HG03097 (cell line): ENCODE data around the gene SFTPA1.
"Not testable (repeated sequence)": the region's sequence is repeated elsewhere in the genome, so short reads cannot be mapped to it uniquely, and the experiment has no call there.

Experiments used
- ATAC-seq: cut with Tn5 transposase; IDR thresholded peaks from one replicate; pipeline ENCODE4 v1.9.1; 2021; ENCODE audit not compliant: unreplicated experiment, low FRiP score

Gene SFTPA1

DNA sequence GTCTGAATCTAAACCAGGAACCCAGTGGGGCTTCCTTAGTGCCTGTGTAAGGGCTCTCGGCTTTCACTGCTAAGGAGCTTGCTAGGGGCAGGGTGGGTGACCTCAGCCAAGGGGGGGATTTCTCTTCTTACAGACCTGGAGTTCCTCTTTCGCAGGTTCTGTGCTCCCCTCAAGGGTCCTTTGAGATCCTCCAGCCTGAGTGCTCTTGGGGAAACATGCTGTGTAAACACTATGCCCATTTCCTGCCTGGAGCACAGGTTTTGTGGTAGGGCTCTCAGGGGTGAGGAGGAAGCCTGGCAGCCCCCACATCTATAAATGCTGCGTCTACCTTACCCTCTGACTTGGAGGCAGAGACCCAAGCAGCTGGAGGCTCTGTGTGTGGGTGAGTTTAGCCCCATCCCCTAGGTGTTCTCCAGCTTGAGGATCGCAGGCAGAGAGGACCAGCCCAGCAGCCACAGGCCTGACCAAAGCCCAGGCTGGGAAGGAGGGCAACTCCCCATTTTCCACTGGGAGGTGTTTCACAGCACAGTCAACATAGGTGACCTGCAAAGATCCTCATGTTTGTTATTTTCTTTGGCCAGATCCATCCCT lies at the start of gene SFTPA1:
Gene SFTPA1 (plus strand): TSS at position 339 of the 591 bp plus-strand sequence. CDS start 887 bp downstream, outside the sequence.
- no peak for ATAC-seq

DNA sequence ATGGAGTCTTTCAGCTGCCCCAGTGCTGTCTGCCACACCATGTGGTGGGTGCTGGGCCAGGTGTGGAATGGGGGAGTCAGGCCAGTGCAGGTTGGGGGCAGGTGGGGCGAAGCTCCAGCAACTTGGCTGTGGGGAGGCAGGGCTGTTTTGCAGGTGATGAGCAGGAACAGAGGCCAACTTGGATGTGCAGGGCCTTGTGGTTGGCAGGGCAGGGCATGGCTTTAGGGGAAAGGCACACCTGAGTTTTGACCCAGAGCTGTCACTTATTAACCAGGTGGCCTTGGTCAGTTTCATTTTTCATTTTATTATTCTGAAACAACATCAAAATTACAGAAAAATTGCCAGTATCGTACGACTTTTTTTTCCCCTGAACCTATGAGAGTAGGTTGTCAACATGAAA lies 49.5 kb upstream of the SFTPA1 start:
- no peak for ATAC-seq

DNA sequence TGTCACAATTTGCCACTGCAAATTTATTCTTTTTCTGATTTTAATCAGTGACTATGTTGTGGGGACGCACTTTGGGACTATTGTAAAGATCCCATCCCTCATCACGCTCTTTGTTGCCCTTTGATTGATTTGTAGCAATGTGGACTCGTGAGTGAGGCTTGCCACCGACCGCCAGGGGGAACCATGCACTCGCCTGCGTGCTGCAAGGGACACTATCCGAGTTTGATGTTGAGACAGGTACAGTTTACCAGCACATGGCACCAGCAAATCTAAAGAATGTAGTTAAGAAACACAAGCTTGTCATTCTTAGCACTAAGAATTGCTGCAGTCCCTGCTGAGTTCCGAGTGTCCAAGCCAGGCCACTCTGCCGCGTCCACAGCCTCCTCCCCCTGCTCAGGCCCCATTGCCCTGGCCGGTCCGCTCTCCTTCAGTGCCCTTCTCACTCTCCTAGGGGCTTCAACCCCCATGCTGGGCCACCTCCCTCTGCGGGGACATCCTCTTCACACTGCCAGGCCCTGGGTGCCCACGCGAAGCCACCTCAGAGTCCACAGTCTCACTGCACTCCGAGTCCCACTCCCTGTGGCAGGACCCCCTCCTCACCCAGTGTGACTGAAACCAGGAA lies 48.5 kb upstream of the SFTPA1 start:
- ATAC-seq, result peak; percentile 72

DNA sequence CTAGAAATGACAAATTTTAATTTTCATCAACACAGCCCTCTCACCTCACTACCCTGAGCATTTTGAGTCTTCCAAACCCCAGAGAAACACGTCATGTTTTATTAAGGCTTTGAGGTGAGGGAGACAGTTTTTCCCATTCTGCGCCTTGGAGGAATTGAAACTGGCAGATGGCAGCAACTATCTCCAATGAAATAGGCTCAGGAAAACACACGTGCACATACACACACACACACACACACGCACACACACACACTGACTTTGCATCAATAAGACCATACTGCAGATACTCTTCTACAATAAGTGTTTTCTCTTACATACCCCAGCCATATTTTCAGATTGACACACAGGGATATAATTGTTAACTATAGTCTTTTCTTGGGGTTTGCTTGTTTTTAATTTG lies 47.3 kb upstream of the SFTPA1 start:
- no peak for ATAC-seq

DNA sequence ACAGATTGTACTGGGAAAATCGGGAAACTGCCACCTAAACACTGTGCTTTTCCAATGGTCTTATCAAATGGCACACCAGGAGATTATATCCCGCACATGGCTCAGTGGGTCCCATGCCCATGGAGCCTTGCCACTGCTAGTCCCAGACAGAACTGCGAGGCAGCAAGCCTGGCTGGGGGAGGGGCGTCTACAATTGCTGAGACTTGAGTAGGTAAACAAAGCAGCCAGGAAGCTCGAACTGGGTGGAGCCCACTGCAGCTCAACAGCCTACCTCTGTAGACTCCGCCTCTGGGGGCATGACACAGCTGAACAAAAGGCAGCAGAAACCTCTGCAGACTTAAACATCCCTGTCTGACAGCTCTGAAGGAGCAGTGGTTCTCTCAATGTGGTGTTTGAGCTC lies 40.1 kb upstream of the SFTPA1 start:
- not testable (repeated sequence) for ATAC-seq

DNA sequence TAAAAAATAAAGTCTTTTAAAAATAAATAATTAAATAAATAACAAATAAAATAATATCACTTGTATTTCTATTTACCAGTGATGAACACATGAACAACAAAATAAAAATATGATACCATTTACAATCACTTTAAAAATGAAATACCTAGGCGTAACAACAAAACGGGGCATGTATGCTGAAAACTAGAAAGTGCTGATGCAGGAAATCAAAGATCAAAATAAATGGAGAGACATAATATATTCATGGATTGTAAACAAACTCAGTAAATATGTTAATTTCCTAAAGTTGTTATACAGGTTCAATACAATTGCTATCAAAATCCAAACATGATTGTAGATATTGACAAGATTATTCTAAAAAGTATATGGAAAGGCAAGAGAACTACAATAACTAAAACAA lies 31.4 kb upstream of the SFTPA1 start:
- no peak for ATAC-seq

DNA sequence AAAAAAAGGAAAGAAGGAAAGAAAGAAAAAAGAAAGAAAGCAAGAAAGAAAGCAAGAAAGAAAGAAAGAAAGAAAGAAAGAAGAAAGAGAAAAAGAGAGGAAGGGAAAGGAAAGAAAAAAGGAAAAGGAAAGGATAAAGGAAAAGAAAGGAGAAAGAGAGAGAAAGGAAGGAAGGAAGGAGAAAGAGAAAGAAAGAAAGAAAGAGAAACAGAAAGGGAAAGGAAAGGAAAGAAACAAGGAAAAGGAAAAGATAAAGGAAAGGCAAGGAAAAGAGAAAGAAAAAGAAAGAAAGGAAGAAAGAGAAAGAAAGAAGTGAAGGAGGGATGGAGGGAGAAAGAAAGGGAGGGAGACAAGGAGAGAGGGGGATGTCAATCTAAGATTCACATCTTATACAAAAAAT lies 29.7 kb upstream of the SFTPA1 start:
- ATAC-seq, result no peak

DNA sequence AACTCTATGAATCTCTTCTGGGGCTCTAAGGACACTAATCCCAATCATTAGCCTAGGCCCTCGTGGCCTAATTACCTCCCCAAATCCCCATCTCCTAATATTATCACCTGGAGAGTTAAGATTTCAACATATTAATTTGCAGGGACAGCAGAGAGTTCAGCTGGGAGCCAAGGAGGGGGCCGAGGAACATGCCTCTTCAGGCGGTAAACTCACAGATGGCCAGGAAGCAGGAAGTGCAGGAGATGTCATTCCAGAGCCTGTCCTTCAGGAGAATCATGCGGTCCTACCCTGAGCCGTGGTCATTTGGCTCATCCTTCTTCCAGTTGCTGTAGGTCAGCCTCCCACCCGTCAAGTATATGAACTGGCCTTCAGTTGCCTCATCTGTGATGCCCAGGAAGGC lies 28.6 kb upstream of the SFTPA1 start:
- no peak for ATAC-seq

DNA sequence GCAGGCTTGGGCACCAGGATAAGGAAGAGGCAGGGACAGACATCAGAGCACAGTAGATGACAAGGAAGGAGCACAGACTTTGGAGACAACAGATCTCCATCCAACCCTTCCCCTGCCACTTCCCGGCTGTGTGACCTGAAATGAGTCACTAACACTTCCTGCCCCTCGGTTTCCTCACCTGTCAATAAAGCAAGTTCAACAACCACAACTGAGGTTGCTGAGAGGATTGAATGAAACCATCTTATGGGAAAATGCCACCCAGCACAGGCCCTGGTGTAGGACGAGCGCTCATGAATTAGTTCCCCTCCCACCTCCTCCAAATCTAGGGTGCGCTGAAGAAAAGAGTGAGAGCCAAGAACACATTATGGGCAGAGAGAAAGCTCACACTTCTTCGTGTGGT lies 27.8 kb upstream of the SFTPA1 start:
- ATAC-seq, result not testable (repeated sequence)

DNA sequence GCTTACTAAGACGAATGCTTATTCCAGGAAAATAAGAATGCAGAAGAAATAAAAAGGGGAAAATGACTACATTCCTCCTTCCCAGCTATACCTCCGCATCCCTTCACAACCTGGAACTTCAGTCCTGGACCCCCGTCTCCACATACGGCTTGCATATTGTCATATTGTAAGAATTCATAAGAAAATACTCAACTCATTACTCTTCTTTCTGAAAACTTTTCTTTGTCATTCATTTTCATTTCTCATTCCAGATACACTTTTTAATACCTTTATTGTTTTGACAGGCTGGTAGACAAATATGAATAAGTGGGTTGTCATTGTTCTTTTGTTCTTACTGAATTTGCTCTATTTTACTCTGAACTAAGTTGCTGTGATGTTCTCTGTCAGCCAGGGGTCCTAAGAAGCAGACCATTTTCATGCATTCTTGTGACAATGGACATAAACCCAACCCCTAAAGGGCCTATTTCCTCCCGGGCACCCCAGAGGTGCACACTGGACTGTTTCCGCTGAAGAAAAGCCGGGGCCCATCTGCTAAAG lies 27.2 kb upstream of the SFTPA1 start:
- no peak for ATAC-seq

DNA sequence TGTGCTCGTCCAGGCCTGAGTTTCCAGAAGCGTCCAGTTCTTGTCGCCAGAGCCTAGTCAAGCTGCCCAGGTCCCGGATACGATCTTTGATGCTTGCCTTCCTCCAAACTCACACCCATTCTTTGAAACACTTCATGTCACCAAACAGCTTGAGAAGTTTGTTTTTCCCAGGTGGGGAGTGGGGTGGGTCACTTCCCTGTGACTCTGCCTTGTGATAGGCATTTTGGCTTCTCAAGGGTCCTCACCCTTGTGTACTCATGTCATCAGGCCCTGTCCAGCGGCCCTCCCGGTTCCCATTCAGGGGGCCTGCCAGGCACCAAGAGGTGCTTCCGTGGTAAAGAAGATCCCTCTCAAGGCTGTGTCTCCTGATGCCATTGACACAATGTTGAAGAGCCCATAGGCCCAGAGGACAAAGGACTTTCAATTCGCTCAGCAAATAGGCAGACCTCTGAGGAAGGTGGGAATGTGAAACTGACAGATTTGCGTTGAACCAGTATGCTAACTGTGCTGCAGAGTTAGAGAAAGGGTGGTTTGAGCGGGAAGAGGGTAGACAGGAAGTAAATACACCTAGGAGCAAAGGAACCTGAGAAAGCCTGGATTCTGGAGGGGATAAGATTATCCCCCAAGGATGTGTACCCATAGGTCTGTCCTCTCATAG lies 24.7 kb upstream of the SFTPA1 start:
- ATAC-seq, result no peak

DNA sequence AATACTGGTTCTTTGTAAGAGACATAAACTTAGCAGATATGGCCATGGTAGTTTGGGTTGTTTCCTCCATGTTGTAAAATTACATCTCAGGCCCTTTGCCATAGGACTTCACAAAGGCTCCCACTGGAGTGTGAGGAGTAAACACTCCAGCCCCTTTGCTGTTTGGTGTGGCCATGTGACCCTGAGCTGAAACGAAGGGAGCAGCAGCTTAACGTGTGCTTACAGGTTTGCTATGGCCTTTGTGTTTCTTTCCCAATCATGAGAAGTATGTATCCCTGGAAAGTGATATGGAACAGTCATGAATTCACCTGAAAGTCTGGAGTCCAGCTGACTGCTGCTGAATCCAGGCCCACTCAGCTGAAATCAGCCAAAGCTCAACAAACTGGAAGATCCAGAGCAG lies 23.8 kb upstream of the SFTPA1 start:
- no peak for ATAC-seq

DNA sequence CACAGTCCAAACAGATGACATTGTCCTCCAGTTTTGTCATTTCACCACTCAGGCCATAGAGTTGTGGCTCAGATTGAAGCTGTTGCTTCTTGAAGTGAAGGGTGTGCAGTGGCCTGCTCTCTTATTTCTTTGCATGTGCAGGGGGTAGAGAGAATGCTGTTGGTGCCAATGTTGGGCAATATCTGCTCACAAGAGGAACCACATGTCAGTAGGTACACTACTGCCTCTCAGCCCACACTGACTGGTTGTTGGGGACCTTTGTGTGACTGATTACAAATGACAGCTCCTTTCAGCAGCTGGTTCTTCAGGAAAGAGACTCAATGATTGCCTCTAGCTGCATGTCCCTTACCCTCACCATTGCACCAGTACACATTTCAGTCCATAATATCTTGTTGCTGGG lies 21.9 kb upstream of the SFTPA1 start:
- ATAC-seq, result no peak

DNA sequence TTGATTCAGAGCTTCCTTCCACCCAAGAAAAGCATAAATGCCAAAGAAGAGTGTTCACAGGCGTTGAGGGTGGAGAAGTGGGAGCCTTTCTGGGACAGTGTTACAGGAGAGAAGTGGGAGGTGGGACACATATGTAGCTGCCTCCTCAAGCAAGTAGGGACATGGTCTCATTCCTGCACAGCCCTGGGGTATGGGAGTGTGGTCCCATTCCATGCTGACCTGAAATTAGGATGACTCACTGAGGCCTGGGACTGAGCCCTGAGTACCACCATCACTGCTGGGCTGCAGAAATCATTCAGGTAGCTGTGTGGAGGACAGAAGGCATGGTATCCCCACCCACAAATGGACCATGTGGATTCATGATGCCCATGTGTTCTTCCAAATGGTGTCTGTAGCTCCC lies 17.4 kb upstream of the SFTPA1 start:
- ATAC-seq, result no peak

DNA sequence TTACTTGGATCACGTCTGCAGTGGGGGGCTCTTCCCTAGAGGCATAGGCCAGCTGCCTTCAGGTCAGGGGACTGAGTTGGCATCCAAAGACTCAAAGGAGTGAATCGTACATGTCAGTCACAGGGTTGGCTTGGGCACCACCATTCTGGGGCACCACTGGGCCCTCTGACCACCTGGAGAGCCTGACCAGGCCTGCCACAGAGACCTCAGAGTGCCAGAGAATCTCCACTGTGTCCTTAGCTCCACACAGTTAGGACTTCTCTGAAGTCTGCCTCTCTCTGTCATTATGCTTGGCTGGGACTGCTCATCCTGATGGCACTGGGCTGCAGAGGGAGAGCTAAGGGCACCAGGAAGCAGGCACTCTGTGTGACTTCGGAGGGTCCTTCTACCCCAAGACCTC lies 16.2 kb upstream of the SFTPA1 start:
- ATAC-seq, result not testable (repeated sequence)

DNA sequence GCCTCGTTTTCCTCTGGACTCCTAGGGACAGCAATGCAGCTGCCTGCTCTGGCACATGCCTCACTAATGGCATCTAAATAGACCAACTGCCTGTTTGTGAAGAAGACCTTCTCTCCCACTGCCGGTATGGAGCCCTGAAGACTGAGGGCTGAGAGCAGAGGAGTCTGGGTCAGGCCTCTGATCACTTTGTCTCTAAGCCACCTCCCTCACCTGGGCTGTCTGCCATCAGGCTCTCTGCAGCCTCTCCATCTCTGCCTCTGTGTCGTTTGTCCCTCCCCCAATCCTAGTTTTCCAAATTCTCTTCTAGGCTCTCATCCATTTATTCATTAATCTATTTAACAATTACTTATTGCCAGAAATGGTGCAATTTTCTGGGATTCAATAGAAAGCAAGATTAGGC lies 15.2 kb upstream of the SFTPA1 start:
- no peak for ATAC-seq

DNA sequence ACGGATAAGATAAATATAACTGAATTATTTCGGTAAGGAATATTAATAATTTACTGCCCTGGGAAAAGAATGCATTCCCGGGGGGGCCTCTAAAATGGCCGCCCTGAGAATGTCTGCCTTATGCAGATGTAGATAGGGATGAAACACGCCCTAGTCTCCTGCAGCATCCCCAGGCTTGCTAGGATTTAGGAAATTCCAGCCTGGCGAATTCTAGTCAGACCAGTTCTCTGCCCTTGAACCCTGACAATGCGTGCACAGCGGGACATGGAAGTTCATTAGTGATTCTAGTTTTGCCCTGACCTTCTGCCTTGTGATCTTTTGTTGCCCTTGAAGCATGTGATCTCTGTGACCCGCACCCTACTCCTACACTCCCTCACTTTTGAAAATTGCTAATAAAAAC lies 11.1 kb upstream of the SFTPA1 start:
- ATAC-seq, result not testable (repeated sequence)

DNA sequence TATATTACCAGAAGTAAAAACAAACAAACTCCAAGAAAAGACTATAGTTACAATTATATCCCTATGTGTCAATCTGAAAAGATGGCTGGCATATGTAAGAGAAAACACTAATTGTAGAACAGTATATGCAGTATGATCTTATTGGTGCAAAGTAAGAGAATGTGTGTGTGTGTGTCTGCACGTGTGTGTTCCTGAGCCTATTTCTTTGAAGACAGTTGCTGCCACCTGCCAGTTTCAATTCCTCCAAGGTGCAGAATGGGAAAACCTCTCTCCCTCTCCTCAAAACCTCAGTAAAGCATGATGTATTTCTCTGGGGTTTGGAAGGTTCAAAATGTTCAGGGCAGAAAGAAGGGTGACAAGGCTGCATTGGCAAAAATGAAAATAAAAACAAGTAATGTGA lies 8.8 kb upstream of the SFTPA1 start:
- no peak for ATAC-seq

DNA sequence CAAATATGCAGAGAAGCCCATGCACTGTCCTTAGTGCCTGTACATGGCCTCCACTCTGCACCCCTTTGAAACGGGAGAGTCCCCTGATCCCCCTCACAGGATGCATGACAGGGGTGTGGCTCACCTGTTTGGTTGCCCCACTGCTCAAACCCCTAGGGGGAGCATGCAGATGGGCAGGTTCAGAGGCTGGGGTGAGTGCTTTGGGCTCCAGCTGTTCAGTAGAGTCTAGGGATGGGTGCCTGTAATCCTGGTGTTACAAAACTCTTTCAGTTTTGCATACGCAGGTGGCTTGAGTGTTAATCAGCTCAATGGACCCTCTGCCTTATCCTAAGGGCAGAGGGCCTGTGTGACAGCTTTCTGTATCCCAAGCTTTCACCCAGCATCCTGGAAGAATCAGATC lies 7.8 kb upstream of the SFTPA1 start:
- ATAC-seq, result no peak

DNA sequence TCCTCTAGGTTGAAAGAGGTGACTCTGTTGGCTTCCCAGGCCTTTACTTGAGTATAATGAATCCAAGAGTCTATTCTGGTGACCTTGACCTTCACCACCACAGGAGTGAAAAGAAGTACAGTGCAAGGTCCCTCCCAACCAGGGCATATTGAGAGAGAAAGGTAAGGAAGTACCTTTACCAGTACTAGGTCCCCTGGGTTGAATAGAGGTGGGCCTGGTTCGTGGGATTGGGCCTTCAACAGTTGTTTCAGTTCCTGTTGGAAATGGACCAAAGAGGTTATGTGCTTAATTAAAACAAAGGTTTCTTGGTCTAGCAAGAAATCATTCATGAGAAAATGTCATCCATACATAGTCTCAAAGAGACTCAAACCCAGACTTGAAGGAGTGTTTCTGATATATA lies 6.4 kb upstream of the SFTPA1 start:
- ATAC-seq, result no peak

DNA sequence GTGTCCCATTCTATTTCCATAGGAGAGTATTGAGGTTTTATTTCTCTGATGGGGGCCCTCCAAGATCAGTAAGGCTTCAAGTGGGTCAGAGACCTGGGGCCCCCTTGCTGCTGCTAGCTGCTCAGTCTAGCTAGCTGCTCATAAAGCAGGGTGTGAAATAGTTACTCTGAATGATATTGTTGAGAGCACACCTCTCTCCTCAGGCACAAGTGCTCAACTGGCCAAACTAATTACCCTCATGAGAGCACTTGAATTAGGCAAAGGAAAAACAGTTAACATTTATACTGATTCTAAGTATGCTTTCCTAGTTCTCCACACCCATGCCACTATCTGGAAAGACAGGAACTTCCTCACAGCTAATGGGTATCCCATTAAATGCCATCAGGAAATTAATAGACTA lies 5.4 kb upstream of the SFTPA1 start:
- no peak for ATAC-seq
